Astrocyte (in vitro differentiated cells and primary cell): Measurements from ENCODE around the gene PML.

ENCODE experiments used
- EZH2 ChIP-seq: IDR thresholded peaks from 2 replicates; pipeline ENCODE4 v1.6.1; 2012; ENCODE audit warnings: mild to moderate bottlenecking, low read length, inconsistent platforms; ENCODE audit not compliant: insufficient read depth
- TF ChIP-seq, protein P1 (sequence below): IDR thresholded peaks from 2 replicates; pipeline ENCODE4 v1.5.1; 2011; ENCODE audit warnings: low read depth, mild to moderate bottlenecking, inconsistent platforms, low read length, moderate library complexity; ENCODE audit not compliant: insufficient read depth

DNA sequence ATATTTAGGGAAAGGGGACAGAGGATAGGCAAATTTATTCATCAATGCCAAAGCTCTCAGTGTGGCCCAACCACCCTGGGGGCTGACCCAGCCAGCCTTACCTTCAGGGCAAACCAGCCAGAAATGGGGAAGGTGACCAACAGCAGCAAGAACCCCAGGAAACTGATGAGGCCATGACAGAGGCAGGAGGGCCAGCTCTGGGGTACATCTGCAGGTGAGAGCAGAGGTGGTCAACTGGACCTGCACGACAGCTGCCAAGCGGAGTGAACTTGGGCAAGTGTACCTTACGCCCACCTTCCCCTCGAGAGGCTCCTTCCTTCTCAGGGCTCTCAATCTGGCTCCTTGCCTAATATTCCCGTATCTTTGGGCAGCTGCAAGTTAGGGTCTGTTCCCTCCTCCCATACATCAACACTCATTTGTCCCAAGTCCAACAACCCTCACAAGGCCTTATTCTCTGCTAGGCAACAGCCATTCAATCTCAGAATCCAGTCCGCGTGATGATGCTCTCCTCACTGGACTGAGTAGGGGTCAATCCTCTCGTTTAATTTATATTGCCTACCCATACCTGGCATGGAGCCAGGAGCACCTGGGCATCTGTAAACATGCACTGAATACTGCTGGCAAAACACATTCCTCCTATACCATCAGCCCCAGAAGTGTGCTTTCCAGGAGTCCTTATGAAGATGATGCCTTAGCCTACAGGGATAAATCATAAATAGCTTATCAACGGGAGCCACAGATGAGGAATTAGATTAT lies 4.1 kb upstream of the PML start:
- TF ChIP-seq, protein P1, sequence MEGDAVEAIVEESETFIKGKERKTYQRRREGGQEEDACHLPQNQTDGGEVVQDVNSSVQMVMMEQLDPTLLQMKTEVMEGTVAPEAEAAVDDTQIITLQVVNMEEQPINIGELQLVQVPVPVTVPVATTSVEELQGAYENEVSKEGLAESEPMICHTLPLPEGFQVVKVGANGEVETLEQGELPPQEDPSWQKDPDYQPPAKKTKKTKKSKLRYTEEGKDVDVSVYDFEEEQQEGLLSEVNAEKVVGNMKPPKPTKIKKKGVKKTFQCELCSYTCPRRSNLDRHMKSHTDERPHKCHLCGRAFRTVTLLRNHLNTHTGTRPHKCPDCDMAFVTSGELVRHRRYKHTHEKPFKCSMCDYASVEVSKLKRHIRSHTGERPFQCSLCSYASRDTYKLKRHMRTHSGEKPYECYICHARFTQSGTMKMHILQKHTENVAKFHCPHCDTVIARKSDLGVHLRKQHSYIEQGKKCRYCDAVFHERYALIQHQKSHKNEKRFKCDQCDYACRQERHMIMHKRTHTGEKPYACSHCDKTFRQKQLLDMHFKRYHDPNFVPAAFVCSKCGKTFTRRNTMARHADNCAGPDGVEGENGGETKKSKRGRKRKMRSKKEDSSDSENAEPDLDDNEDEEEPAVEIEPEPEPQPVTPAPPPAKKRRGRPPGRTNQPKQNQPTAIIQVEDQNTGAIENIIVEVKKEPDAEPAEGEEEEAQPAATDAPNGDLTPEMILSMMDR = no peak
- TF ChIP-seq EZH2 = no peak
